DND-41 (cell line): ENCODE measurements around the gene KIAA0586.
"Not testable (repeated sequence)": the region's sequence is repeated elsewhere in the genome, so short reads cannot be mapped to it uniquely, and the experiment has no call there.

Experiments used
- EZH2 ChIP-seq: IDR thresholded peaks from 3 replicates; pipeline ENCODE4 v1.6.1; 2012; ENCODE audit warnings: borderline replicate concordance, low read depth, mild to moderate bottlenecking, moderate library complexity, low read length, inconsistent platforms; ENCODE audit not compliant: severe bottlenecking
- TF ChIP-seq, protein P1 (sequence below): IDR thresholded peaks from 2 replicates; pipeline ENCODE4 v1.5.1; 2012; ENCODE audit warnings: borderline replicate concordance, low read length, moderate library complexity, mild to moderate bottlenecking; ENCODE audit not compliant: poor library complexity, severe bottlenecking; ENCODE audit errors: extremely low read depth

DNA sequence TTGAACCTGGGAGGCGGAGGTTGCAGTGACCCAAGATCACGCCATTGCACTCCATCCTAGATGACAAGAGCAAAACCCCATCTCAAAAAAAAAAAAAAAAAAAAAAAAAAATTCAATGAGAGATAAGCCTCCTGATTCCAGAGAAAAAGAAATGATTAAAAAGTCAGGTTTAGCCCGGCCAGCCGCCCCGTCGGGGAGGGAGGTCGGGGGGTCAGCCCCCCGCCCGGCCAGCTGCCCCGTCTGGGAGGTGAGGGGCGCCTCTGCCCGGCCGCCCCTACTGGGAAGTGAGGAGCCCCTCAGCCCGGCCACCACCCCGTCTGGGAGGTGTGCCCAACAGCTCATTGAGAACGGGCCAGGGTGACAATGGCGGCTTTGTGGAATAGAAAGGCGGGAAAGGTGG lies 160.8 kb downstream of the KIAA0586 start:
- TF ChIP-seq EZH2, result not testable (repeated sequence)
- TF ChIP-seq, protein P1, sequence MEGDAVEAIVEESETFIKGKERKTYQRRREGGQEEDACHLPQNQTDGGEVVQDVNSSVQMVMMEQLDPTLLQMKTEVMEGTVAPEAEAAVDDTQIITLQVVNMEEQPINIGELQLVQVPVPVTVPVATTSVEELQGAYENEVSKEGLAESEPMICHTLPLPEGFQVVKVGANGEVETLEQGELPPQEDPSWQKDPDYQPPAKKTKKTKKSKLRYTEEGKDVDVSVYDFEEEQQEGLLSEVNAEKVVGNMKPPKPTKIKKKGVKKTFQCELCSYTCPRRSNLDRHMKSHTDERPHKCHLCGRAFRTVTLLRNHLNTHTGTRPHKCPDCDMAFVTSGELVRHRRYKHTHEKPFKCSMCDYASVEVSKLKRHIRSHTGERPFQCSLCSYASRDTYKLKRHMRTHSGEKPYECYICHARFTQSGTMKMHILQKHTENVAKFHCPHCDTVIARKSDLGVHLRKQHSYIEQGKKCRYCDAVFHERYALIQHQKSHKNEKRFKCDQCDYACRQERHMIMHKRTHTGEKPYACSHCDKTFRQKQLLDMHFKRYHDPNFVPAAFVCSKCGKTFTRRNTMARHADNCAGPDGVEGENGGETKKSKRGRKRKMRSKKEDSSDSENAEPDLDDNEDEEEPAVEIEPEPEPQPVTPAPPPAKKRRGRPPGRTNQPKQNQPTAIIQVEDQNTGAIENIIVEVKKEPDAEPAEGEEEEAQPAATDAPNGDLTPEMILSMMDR, result not testable (repeated sequence)
